Caco-2 (cell line): Measurements from ENCODE around the gene KCND3. TPM values are rescaled to one million over a fixed set of nuclear protein-coding genes. Genes with fewer than 3 reads are reported as not detected.

Source experiments
- BruUV-seq: library from RNA; stranded (reverse); fragments of 400-500 nt; replicated peaks from 2 replicates; lab custom pipeline; 2021; lab: Mats Ljungman, UMichigan
- CTCF ChIA-PET: fragments of 300-600 bp; sonication (Branson Sonifier 250); formaldehyde crosslinking; loops from one replicate; lab custom pipeline; 2022; ENCODE audit warnings: antibody characterized with exemption; lab: Charles Lee
- POLR2A ChIA-PET: fragments of 300-600 bp; sonication (Branson Sonifier 250); formaldehyde crosslinking; loops from one replicate; lab custom pipeline; 2022; ENCODE audit warnings: antibody characterized with exemption; lab: Charles Lee
- DNase-seq, 2 experiments: peaks; one replicate each; pipeline versions ENCODE4 v3.0.0 to v3.0.0-alpha.2; 2020 to 2022
- H3K27me3 ChIP-seq: replicated peaks from 2 replicates; pipeline ENCODE4 v1.6.0; 2011; ENCODE audit warnings: low read length; ENCODE audit not compliant: control insufficient read depth, insufficient read depth
- H3K36me3 ChIP-seq: 2 replicates; pipeline ENCODE4 v1.5.1; 2011; ENCODE audit warnings: low read length; ENCODE audit not compliant: control insufficient read depth, insufficient read depth
- H3K4me1 ChIP-seq: fragments of 250-450 bp; sonication (Bioruptor Pico); 2 replicates; pipeline ENCODE4 v1.5.1; 2020; ENCODE audit warnings: mild to moderate bottlenecking
- H3K4me3 ChIP-seq: 2 replicates; pipeline ENCODE4 v1.5.1; 2011; ENCODE audit warnings: low read depth, mild to moderate bottlenecking, control low read depth, low read length
- H3K9me3 ChIP-seq: fragments of 250-450 bp; sonication (Bioruptor Pico); 2 replicates; pipeline ENCODE4 v1.5.1; 2020; ENCODE audit warnings: mild to moderate bottlenecking, moderate library complexity
- H3K27ac Mint-ChIP-seq: one replicate; pipeline ENCODE4 v1.8.0; 2022; ENCODE audit warnings: mixed read lengths; ENCODE audit not compliant: unreplicated experiment
- H3K27me3 Mint-ChIP-seq: one replicate; pipeline ENCODE4 v1.8.0; 2022; ENCODE audit warnings: mixed read lengths; ENCODE audit not compliant: insufficient read depth, unreplicated experiment
- H3K36me3 Mint-ChIP-seq: one replicate; pipeline ENCODE4 v1.8.0; 2022; ENCODE audit warnings: mild to moderate bottlenecking, mixed read lengths; ENCODE audit not compliant: insufficient read depth, unreplicated experiment
- H3K4me1 Mint-ChIP-seq: one replicate; pipeline ENCODE4 v1.8.0; 2022; ENCODE audit warnings: low read depth, mixed read lengths; ENCODE audit not compliant: unreplicated experiment
- H3K4me3 Mint-ChIP-seq: one replicate; pipeline ENCODE4 v1.8.0; 2022; ENCODE audit warnings: mild to moderate bottlenecking, moderate library complexity, mixed read lengths; ENCODE audit not compliant: unreplicated experiment
- H3K9me3 Mint-ChIP-seq: one replicate; pipeline ENCODE4 v1.8.0; 2022; ENCODE audit warnings: mixed read lengths; ENCODE audit not compliant: unreplicated experiment
- CTCF ChIP-seq, 2 experiments: fragments of 200-600 bp in 1 of 2; IDR thresholded peaks; 1 replicate in 1 of 2; 2 replicates in 1 of 2; pipeline versions ENCODE4 v1.5.1 to v1.8.0; 2011 to 2022; ENCODE audit warnings: antibody characterized with exemption in 1 of 2, control low read depth in 1 of 2, inconsistent platforms in 1 of 2, low read depth in 1 of 2, low read length in 1 of 2, mild to moderate bottlenecking in 1 of 2, moderate library complexity in 1 of 2; ENCODE audit not compliant: insufficient read depth in 1 of 2, severe bottlenecking in 1 of 2, unreplicated experiment in 1 of 2
- intact Hi-C: fragments of 100-400 bp; cut with micrococcal nuclease; formaldehyde crosslinking; loops from one replicate; pipeline ENCODE4 v1.10.0; 2022; ENCODE audit not compliant: unreplicated experiment
- total RNA-seq: library from RNA; stranded (reverse); gene quantifications from 2 replicates; pipeline ENCODE4 v1.2.3, GENCODE V29; 2022

The KCND3 gene
- total RNA-seq, 1 experiment from 2014 or later: 5.1 TPM

DNA sequence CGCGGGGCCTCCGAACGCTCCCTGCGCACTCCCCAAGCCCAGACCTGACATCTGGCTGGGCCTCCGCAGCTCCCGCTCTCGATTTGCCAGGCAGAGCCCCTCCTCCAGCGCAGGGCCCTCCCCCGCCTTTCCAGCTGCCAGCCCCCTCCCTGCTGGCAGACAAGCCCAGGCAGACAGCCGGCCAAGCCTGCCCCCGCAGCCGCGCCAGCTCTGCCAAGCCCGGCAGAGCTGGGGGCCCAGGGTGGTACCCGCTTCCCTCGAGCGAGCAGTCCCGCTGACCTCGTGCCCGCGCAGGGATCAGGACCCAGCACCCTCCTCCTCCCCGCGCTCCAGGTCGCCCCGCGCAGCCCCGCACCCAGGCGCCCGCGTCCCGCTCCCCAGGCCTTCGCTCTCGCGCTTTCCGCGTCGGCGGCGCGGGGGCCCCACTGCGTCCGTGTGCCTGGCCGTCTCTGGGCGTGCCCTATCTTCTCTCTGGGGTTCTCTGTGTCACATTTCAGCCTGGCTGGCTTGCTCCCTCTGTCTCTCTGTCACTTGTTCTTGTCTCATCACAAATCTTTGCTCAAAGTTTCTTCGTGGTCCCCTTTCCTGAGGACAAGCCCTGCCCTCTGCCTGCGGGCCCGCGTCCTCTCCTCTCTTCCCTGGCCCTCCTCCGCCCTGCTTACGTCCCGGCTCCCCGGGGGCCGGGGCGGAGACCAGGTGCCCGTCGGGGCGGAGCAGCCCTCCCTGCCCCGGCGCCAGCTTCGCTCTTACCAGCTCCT is 250.9 kb downstream of the KCND3 start:
- Mint-ChIP-seq H3K27ac (peak overlapping the region; percentile 90), H3K36me3 (peaks cover 16% of the 10 kb centered on the region), H3K4me3 (peak overlapping the region; percentile 79), H3K4me1 (peaks cover 16% of the 10 kb centered on the region), H3K9me3 (no peaks in the 10 kb centered on the region), H3K27me3 (no peaks in the 10 kb centered on the region)
- Histone ChIP-seq H3K4me3 (peak overlapping the region; percentile 56), H3K9me3 (no peaks in the 10 kb centered on the region), H3K36me3 (no peaks in the 10 kb centered on the region), H3K27me3 (no peaks in the 10 kb centered on the region), H3K4me1 (peaks cover 4% of the 10 kb centered on the region; the same call in 1 of the 2 replicates)
- no TSS peak for BruUV-seq
- ChIA-PET POLR2A (interaction anchor here (0.6 kb wide), 1 partner anchor 46 kb away, joined by 3 read pairs; no protein-coding TSS in a partner anchor), CTCF (interaction anchor here (0.6 to 1.7 kb wide), 6 partner anchors 9 to 257 kb away, joined by 3 to 6 read pairs (median 4); no protein-coding TSS in a partner anchor)
- TF ChIP-seq CTCF (IDR thresholded peaks at IDR 0.05; ENCODE audit: insufficient read depth in 1 of 2, low read depth in 1 of 2, low read length in 1 of 2, severe bottlenecking in 1 of 2, unreplicated experiment in 1 of 2): no peak
- intact Hi-C loops: loop anchor here (1.0 kb wide), 1 partner anchor 17 kb away; the partner anchor contains the start of gene DDX20
- DNase-seq: peak in 1 of 2 experiments; percentile 60

- TF ChIP-seq CTCF (IDR thresholded peaks at IDR 0.05; ENCODE audit: insufficient read depth in 1 of 2, low read depth in 1 of 2, low read length in 1 of 2, severe bottlenecking in 1 of 2, unreplicated experiment in 1 of 2): no peak
- H3K9me3 Mint-ChIP-seq: no peaks in the 10 kb centered on the region
- BruUV-seq: no TSS peak
- H3K4me1 Mint-ChIP-seq: peaks cover 16% of the 10 kb centered on the region
- Histone ChIP-seq H3K4me1 (peaks cover 4% of the 10 kb centered on the region), H3K9me3 (no peaks in the 10 kb centered on the region), H3K4me3 (peak overlapping the region; percentile 56), H3K27me3 (no peaks in the 10 kb centered on the region), H3K36me3 (no peaks in the 10 kb centered on the region)
- CTCF ChIA-PET: interaction anchor here (0.6 to 1.4 kb wide), 3 partner anchors 63 to 256 kb away, joined by 3 to 6 read pairs (median 4); no protein-coding TSS in a partner anchor
- POLR2A ChIA-PET: no interaction called here
- no peak for DNase-seq
- no peaks in the 10 kb centered on the region for H3K27me3 Mint-ChIP-seq
- intact Hi-C loops: no loop called here
- H3K4me3 Mint-ChIP-seq: peak overlapping the region; percentile 79
- no peak overlapping the region for H3K27ac Mint-ChIP-seq
- H3K36me3 Mint-ChIP-seq: peaks cover 16% of the 10 kb centered on the region
These were observed 251.4 kb downstream of the KCND3 start for GRCh38 chr1:111738133-111738435.

GRCh38 chr1:111737216-111738132 is 252.0 kb downstream of the KCND3 start:
- BruUV-seq: no TSS peak
- H3K27ac Mint-ChIP-seq: no peak overlapping the region
- H3K36me3 Mint-ChIP-seq: peaks cover 16% of the 10 kb centered on the region
- peak overlapping the region; percentile 79 for H3K4me3 Mint-ChIP-seq
- intact Hi-C loops: no loop called here
- ChIA-PET CTCF (interaction anchor here (0.6 to 1.4 kb wide), 3 partner anchors 229 to 256 kb away, joined by 3 to 6 read pairs (median 3); no protein-coding TSS in a partner anchor), POLR2A (no interaction called here)
- no peak for DNase-seq
- Histone ChIP-seq H3K9me3 (no peaks in the 10 kb centered on the region), H3K27me3 (no peaks in the 10 kb centered on the region), H3K4me3 (peak overlapping the region; percentile 56), H3K36me3 (no peaks in the 10 kb centered on the region), H3K4me1 (peaks cover 4% of the 10 kb centered on the region)
- TF ChIP-seq CTCF (IDR thresholded peaks at IDR 0.05; ENCODE audit: insufficient read depth in 1 of 2, low read depth in 1 of 2, low read length in 1 of 2, severe bottlenecking in 1 of 2, unreplicated experiment in 1 of 2): peak in 1 of 2 experiments; percentile 6
- H3K4me1 Mint-ChIP-seq: peaks cover 16% of the 10 kb centered on the region
- H3K27me3 Mint-ChIP-seq: no peaks in the 10 kb centered on the region
- H3K9me3 Mint-ChIP-seq: no peaks in the 10 kb centered on the region
